OCI-LY7 (cell line): ENCODE data around the gene NDUFA7.

Experiments
- EZH2phosphoT487 ChIP-seq: fragments of 200-600 bp; sonication (generic); IDR thresholded peaks from 2 replicates; pipeline ENCODE4 v1.6.1; 2018; ENCODE audit warnings: low read depth, borderline replicate concordance, mild to moderate bottlenecking, mixed run types, antibody characterized with exemption, low read length, moderate library complexity, mixed read lengths
- TF ChIP-seq, protein P1 (sequence below): fragments of 200-600 bp; sonication (generic); conservative IDR thresholded peaks from 2 replicates; pipeline ENCODE4 v1.5.1; 2014; ENCODE audit warnings: mild to moderate bottlenecking, antibody characterized with exemption, low read length, moderate library complexity, mixed read lengths

DNA sequence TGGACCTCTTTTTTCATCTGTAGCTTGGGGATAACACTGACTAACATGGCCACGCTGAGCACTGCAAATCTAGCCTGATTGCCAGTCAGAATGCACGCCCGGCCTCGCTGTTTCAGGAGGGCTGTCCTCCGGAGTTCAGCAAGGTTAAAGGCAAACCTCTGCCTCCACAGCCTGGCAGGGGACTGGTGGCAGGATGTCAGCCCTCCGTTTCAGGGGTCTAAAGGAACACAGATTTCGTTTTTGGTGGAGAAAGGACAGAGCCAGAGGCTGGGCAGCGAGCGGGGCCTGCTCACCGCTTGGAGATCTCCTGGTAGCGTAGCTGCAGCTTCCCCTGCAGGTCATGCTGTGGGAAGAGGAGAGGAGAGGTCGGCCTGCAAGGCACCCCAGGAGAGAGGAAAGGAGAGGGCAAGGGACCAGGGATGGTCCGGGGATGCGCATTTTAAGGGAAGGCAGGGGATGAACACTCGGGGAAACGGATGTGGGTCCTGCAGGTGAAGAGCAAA, 560 bp downstream of the NDUFA7 start:
- TF ChIP-seq, protein P1, sequence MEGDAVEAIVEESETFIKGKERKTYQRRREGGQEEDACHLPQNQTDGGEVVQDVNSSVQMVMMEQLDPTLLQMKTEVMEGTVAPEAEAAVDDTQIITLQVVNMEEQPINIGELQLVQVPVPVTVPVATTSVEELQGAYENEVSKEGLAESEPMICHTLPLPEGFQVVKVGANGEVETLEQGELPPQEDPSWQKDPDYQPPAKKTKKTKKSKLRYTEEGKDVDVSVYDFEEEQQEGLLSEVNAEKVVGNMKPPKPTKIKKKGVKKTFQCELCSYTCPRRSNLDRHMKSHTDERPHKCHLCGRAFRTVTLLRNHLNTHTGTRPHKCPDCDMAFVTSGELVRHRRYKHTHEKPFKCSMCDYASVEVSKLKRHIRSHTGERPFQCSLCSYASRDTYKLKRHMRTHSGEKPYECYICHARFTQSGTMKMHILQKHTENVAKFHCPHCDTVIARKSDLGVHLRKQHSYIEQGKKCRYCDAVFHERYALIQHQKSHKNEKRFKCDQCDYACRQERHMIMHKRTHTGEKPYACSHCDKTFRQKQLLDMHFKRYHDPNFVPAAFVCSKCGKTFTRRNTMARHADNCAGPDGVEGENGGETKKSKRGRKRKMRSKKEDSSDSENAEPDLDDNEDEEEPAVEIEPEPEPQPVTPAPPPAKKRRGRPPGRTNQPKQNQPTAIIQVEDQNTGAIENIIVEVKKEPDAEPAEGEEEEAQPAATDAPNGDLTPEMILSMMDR = no peak
- TF ChIP-seq EZH2phosphoT487 = no peak
